Mucosa of rectum (tissue), 2 donors: Measurements from ENCODE around the gene SCG5.

Experiments used
- H3K27ac ChIP-seq, 2 donors: one replicate each; pipeline ENCODE4 v1.7.0; 2013; ENCODE audit warnings: inconsistent platforms in 2 of 2, low read depth in 2 of 2, low read length in 2 of 2
- H3K27me3 ChIP-seq, 2 donors: one replicate each; pipeline ENCODE4 v1.7.0; 2013; ENCODE audit warnings: low read length in 2 of 2; ENCODE audit not compliant: control insufficient read depth in 2 of 2, insufficient read depth in 2 of 2
- H3K36me3 ChIP-seq, 2 donors: one replicate each; pipeline ENCODE4 v1.7.0; 2013; ENCODE audit warnings: low read length in 2 of 2; ENCODE audit not compliant: control insufficient read depth in 2 of 2, insufficient read depth in 2 of 2
- H3K4me1 ChIP-seq, 2 donors: one replicate each; pipeline ENCODE4 v1.7.0; 2013; ENCODE audit warnings: low read length in 2 of 2, mild to moderate bottlenecking in 1 of 2; ENCODE audit not compliant: control insufficient read depth in 2 of 2, insufficient read depth in 2 of 2
- H3K4me3 ChIP-seq, 2 donors: one replicate each; pipeline ENCODE4 v1.7.0; 2013; ENCODE audit warnings: low read length in 2 of 2
- H3K9ac ChIP-seq, 2 donors: one replicate each; pipeline ENCODE4 v1.7.0; 2013; ENCODE audit warnings: low read length in 2 of 2, low read depth in 1 of 2, mild to moderate bottlenecking in 1 of 2
- H3K9me3 ChIP-seq, 2 donors: one replicate each; pipeline ENCODE4 v1.7.0; 2013; ENCODE audit warnings: low read length in 2 of 2; ENCODE audit not compliant: control insufficient read depth in 2 of 2
- donor health status: healthy.
- donor health status: Normal muscosa, but diverticular disease.

Gene SCG5

GRCh38 chr15:32659340-32660155 is 18.0 kb downstream of the SCG5 start:
- no peaks in the 10 kb centered on the region for H3K27me3 ChIP-seq
- no peaks in the 10 kb centered on the region for H3K9me3 ChIP-seq
- H3K4me3 ChIP-seq: no peak overlapping the region
- peaks cover 0 to 4% of the 10 kb centered on the region in 2 donors for H3K4me1 ChIP-seq
- no peaks in the 10 kb centered on the region for H3K36me3 ChIP-seq
- no peak overlapping the region for H3K9ac ChIP-seq
- no peak overlapping the region for H3K27ac ChIP-seq

GRCh38 chr15:32663671-32664070 is 22.2 kb downstream of the SCG5 start:
- H3K9ac ChIP-seq: no peak overlapping the region
- no peaks in the 10 kb centered on the region for H3K27me3 ChIP-seq
- no peak overlapping the region for H3K4me3 ChIP-seq
- H3K4me1 ChIP-seq: peaks cover 0 to 4% of the 10 kb centered on the region in 2 donors
- H3K9me3 ChIP-seq: no peaks in the 10 kb centered on the region
- H3K36me3 ChIP-seq: no peaks in the 10 kb centered on the region
- H3K27ac ChIP-seq: no peak overlapping the region

- no peaks in the 10 kb centered on the region for H3K27me3 ChIP-seq
These were observed 23.3 kb downstream of the SCG5 start for GRCh38 chr15:32664796-32665195.

GRCh38 chr15:32667321-32667720 is 25.8 kb downstream of the SCG5 start:
- Histone ChIP-seq H3K36me3 (no peaks in the 10 kb centered on the region), H3K9ac (no peak overlapping the region), H3K27ac (no peak overlapping the region), H3K4me3 (no peak overlapping the region), H3K9me3 (no peaks in the 10 kb centered on the region), H3K27me3 (no peaks in the 10 kb centered on the region), H3K4me1 (peaks cover 0 to 4% of the 10 kb centered on the region in 2 donors)

More at GRCh38 chr15:32664796-32665195, 23.3 kb downstream of the SCG5 start:
- H3K9ac ChIP-seq: no peak overlapping the region
- no peaks in the 10 kb centered on the region for H3K36me3 ChIP-seq
- no peaks in the 10 kb centered on the region for H3K9me3 ChIP-seq
- no peak overlapping the region for H3K27ac ChIP-seq
- peaks cover 0 to 4% of the 10 kb centered on the region in 2 donors for H3K4me1 ChIP-seq
- H3K4me3 ChIP-seq: no peak overlapping the region

- H3K4me3 ChIP-seq: no peak overlapping the region
- no peaks in the 10 kb centered on the region for H3K36me3 ChIP-seq
- H3K4me1 ChIP-seq: no peaks in the 10 kb centered on the region
- H3K9ac ChIP-seq: no peak overlapping the region
- H3K9me3 ChIP-seq: no peaks in the 10 kb centered on the region
- H3K27ac ChIP-seq: no peak overlapping the region
- H3K27me3 ChIP-seq: no peaks in the 10 kb centered on the region
These were observed 27.4 kb downstream of the SCG5 start for GRCh38 chr15:32668942-32669341.

GRCh38 chr15:32669896-32670611 is 28.5 kb downstream of the SCG5 start:
- H3K27me3 ChIP-seq: no peaks in the 10 kb centered on the region
- H3K4me3 ChIP-seq: no peak overlapping the region
- no peak overlapping the region for H3K27ac ChIP-seq
- no peaks in the 10 kb centered on the region for H3K36me3 ChIP-seq
- H3K4me1 ChIP-seq: no peaks in the 10 kb centered on the region
- no peak overlapping the region for H3K9ac ChIP-seq
- H3K9me3 ChIP-seq: no peaks in the 10 kb centered on the region

GRCh38 chr15:32670623-32671022 is 29.1 kb downstream of the SCG5 start:
- Histone ChIP-seq H3K4me1 (peaks cover 0 to under 1% of the 10 kb centered on the region in 2 donors), H3K27ac (no peak overlapping the region), H3K4me3 (no peak overlapping the region), H3K36me3 (no peaks in the 10 kb centered on the region), H3K27me3 (no peaks in the 10 kb centered on the region), H3K9ac (no peak overlapping the region), H3K9me3 (no peaks in the 10 kb centered on the region)

GRCh38 chr15:32671339-32672325 is 30.1 kb downstream of the SCG5 start:
- Histone ChIP-seq H3K4me1 (peaks cover 0 to 3% of the 10 kb centered on the region in 2 donors), H3K4me3 (no peak overlapping the region), H3K9ac (no peak overlapping the region), H3K9me3 (no peaks in the 10 kb centered on the region), H3K36me3 (no peaks in the 10 kb centered on the region), H3K27me3 (no peaks in the 10 kb centered on the region), H3K27ac (no peak overlapping the region)

GRCh38 chr15:32674681-32675080 is 33.2 kb downstream of the SCG5 start:
- H3K36me3 ChIP-seq: no peaks in the 10 kb centered on the region
- no peaks in the 10 kb centered on the region for H3K9me3 ChIP-seq
- H3K27me3 ChIP-seq: no peaks in the 10 kb centered on the region
- H3K4me1 ChIP-seq: peaks cover 0 to 7% of the 10 kb centered on the region in 2 donors
- no peak overlapping the region for H3K4me3 ChIP-seq
- no peak overlapping the region for H3K27ac ChIP-seq
- H3K9ac ChIP-seq: no peak overlapping the region
